HG03575 (cell line): ENCODE data around the gene SLC19A1.

Experiments
- ATAC-seq: cut with Tn5 transposase; IDR thresholded peaks from one replicate; pipeline ENCODE4 v1.9.1; 2021; ENCODE audit not compliant: unreplicated experiment, insufficient number of reproducible peaks, low FRiP score; ENCODE audit errors: extremely low read depth

The SLC19A1 gene

DNA sequence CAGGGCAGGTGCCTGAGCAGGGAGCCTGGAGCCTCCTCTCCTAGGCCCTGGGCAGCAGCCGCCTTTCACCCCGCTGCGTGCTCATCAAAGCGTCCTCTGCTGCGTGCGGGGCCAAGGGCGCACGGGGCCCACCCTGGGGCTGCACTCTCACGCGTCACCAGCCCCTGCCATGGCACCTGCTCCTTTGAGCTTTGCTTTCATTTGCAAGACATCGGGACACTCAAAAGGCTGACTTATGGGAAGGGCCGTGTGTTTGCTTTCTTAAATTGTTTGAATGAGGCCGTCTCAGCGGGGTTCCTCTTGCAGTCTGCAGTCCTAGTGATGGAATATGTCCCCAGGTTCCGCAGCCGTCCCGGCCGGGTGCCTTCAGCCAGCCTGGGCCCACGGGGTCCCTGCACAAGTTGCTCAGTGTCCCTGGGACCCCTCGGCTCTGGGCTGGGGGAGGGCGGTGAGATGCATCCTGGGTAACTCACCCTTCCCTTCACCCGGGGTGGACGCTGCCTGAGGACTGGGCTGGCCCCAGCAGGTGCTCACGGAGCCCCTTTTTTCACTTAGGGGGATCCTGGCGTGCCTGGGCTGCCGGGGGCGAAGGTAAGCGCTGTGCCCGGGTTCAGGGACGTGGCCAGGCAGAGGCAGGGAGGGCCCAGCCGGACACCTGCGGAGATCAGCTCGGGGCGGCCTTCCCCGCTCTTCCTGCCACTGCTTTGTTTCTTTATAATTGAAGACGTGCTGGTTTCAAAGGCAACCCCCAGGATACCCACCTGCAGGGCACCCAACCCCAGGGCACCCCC lies 53.1 kb downstream of the SLC19A1 start:
- ATAC-seq, result no peak

DNA sequence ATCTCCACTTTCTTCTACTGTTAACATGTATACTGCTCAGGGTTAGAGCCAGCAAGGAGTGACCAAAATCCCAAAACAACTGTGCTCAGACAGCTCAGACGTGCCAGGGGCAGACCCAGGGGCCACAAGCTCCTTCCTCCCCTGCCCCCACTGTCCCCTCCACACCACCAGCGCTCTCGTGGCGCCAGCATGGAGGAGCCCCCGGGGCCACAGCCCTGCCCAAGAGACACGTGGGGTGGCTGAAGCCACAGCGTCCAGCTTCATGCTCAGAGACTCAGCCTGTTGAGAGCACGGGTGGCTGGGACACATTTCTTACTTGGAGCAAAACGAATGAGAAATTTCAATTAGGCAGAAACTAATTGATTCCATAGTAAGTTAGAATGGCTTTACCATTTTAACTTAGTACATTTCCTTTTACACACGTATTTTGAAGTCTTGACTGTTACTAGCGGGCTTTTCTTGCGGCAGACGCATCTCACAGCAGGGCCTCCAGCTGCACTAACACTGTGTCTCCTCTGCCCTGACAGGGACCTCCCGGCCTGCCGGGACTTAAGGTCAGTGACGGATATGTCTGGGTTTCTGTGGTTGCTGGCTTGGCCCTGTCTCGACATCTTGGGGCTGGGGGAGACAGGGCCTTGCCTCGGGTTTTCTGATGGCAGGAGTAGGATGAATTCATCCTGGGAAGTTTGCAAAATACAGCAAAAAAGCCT lies 54.2 kb downstream of the SLC19A1 start:
- ATAC-seq, result no peak

DNA sequence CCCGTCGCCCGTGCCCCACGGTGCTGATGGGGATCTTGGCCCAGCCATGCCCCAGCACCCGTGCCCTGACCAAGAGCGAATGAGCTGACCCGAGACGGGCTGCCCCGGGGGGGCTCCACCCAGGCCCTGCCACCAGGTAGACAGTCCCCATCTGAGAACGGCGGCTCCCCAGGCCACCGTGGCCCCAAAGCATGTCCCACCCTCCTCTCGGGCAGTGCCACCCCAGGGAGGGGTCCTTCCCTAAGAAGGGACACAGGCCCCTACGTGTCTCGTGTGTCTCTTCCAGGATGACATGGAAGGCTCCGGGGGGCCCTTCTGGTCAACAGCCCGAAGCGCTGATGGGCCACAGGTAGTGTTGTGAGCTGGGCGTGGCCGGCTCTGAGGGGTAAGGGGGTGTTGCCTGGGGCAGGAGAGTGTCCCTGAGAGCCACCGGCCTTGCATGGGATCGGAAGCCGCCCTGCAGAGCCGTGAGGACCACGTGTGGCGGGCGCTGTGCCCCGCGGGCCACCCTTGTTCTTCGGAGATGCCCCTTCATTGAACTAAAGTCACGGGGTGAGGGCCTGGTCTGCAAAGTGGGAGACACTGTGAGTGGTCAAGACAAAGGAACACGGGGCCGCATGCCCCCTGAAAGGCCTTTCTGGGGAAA lies 55.0 kb downstream of the SLC19A1 start:
- ATAC-seq, result no peak

DNA sequence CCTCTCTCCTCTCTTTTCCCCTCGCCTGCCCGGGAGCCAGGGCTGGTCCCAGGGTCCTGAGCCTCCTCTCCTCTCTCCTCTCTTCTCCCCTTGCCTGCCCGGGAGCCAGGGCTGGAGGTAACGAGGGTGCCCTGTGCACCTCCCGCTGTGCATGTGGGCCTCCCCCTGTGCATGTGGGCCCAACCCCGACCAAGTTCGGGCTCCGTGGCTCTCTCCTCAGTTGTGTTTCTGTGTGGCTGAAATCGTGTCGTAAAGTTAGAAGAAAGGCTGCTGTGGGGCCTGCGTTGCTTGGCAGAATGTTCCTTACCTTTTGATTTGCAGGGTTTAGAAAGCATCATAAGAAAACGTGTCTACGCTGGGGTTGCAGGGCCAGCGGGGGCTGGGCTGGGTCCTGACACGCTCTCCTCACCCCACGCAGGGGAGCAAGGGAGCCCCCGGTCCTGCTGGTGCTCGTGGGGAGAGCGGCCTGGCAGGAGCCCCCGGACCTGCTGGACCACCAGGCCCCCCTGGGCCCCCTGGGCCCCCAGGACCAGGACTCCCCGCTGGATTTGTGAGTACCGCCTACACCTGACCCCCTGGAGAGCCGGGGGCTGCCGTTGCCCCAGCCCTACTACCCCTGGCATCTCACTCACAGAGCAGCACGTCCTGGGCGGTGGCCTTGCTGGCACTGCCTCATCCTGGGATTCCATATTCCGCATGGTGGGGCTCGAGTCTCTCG lies 55.6 kb downstream of the SLC19A1 start:
- no peak for ATAC-seq

DNA sequence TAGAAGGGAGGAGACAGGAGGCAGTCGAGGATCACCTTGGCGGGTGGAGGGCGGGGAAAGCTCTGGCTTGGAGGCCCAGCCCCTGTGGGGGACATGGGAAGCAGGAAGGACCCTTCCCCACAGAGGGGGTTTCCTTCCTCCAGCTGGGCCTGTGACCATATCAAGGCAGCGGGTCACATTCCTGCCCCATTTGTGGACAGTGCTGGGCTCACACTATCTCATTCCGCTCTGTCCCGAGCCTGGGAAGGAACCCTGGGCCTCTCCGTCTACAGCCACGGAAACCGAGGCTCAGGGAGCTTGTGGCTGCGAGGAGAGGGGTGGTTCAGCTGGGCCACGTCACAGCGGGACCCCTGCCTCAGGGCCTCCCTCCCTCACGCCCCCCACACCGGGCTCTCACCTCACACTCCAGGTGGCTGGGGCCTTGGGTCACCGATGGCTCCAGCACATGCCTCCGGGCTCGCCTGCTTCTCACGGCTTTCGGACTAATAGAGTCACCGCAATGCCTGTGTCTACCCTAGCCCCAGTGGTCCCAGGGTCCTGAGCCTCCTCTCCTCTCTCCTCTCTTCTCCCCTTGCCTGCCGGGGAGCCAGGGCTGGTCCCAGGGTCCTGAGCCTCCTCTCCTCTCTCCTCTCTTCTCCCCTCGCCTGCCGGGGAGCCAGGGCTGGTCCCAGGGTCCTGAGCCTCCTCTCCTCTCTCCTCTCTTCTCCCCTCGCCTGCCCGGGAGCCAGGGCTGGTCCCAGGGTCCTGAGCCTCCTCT lies 56.4 kb downstream of the SLC19A1 start:
- ATAC-seq, result no peak

DNA sequence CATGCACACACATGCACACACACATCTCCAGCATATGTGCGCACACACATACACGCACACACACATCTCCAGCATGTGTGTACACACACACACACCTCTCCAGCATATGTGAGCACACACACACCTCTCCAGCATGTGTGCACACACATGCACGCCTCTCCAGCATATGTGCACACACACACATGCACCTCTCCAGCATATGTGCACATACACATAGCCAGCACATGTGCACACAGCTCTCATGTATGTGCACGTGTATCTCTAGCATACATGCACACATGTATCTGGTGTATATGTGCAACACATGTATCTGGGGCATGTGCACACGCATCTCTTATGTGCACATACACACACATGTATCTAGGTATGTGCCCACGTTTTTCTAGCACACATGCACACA lies 57.9 kb downstream of the SLC19A1 start:
- ATAC-seq, result no peak

DNA sequence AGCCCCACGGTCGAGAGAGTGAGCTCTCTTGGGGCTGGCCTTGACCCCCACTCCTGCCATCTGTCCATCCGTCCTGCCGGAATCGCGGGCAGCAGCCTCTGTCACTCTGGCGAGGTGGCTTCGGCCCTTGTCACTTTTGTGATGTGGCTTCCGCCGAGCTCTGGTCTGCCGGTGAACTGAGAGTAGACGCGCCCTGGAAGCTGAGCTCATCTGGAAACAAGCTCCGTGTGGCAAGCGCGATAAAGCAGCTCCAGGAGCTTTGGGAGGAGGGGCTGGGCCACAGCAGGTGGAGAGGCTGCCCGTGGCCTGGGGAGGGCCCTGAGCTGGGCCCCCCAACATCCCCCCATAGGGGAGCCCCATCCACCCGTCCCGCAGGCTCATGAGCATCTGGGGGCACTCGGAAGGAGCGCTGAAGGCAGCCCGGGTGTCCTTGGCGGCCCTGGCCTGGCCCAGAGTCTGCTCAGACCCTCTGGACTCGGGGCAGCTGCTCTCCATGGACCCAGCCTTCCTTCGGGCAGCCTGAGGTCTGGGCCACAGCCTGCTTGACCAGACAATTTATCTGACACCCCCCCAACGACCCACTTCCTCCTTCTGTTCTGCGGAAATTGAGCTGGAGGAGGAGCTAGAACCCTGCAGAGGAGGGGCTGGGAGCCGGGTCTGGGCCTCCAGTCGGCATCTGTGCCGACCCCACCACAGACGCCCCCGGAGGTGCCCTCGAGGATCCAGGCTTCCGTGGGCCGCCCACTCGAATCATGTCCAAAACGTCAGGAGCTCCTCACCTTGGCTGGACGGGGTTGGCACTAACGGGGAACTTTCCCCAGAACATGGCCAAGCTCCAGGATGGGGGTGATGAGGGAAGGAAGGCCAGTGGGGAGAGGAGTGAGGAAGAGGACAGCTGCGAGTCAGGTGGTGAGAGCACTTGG lies 59.1 kb downstream of the SLC19A1 start:
- no peak for ATAC-seq

DNA sequence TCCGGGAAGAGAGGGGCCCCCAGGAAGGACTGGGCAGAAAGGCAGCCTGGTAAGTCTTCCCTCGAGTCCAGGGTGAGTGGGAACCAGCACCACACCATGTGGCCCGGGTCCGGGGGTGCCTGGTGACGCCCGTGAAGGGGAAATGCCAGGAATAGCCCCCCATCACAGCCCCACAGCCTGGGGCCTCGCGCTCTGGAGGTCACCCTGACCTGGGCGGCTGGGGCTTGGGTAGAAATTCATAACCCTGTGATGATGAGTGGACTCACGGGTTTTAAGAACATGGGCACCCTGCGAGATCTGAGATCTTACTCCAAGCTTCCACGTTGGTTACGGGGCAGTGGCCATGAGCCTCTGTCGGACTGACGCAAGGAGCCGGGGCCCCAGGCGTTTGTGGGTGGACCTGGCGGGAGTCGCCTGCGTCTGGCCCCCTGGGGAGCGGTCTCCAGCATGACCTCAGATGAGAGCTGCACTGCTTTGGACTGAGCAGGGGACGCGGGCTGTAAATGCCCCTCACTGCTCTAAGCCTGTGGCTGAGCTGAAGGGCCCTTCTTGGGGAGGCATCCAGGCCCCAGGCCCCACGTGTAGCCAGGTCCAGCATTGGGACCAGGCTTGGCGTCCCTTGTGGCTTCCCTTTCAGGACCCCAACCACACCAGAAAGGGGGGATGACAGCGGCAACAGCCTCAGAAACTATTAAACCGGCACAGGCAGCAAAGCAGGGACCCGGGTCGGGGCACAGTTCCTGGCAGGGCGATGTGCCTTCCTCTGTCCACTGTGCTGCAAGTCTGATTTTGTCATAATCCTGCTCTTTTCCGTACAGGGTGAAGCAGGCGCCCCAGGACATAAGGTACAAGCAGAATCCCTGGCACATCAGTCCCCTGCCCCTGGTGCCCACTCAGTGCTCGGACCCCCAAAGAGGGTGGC lies 60.0 kb downstream of the SLC19A1 start:
- ATAC-seq, result no peak

DNA sequence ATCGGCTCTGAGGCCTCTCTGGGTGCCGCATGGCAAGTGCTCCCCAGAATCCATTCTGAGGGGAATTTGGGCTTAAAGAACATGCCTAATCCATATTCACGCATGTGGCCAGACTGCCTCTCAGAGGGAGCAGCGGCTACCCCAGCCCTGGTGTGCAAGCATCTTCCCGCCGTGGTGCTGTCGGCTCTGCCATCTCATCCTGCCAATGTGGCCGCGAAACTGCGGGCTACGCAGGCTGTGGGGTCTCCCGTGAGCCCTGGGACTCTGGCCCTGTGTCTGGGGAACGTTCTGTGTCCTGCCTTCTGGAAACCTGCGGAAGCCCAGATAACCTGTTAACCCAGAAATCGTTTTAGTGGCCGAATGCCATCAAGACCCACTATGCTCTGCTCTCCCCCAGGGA lies 60.7 kb downstream of the SLC19A1 start:
- ATAC-seq, result no peak

DNA sequence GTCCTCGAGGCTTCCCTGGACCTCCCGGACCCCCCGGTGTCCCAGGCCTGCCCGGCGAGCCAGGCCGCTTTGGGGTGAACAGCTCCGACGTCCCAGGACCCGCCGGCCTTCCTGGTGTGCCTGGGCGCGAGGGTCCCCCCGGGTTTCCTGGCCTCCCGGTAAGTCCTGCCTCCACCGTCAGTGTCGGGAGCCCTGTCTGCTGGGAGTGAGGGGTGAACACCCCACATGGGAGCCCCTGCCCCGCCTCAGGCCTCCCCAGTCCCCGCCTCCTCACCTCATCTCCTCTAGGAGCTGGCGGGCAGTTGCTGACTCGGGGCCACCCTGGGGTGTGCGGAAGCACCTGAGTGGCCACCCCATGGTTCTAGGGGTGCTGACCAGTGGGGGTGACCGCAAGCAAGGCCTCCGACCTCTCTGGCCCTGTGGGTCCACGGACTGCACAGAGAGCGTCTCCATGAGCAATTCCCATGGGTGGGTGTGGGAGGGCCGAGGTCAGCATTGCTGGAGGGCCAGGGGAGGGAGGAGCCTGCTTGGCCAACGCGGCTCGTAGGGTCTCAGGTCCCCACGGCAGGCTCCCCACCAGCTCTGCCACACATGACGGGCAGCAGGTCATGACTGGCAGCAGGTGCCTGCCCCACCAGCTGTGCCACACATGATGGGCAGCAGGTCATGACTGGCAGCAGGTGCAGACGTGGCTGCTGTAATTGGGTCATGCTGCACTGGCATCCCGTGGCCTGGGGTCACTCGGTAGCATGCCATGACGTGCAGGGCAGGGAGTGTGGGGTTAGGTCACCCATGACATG lies 61.3 kb downstream of the SLC19A1 start:
- ATAC-seq, result no peak

DNA sequence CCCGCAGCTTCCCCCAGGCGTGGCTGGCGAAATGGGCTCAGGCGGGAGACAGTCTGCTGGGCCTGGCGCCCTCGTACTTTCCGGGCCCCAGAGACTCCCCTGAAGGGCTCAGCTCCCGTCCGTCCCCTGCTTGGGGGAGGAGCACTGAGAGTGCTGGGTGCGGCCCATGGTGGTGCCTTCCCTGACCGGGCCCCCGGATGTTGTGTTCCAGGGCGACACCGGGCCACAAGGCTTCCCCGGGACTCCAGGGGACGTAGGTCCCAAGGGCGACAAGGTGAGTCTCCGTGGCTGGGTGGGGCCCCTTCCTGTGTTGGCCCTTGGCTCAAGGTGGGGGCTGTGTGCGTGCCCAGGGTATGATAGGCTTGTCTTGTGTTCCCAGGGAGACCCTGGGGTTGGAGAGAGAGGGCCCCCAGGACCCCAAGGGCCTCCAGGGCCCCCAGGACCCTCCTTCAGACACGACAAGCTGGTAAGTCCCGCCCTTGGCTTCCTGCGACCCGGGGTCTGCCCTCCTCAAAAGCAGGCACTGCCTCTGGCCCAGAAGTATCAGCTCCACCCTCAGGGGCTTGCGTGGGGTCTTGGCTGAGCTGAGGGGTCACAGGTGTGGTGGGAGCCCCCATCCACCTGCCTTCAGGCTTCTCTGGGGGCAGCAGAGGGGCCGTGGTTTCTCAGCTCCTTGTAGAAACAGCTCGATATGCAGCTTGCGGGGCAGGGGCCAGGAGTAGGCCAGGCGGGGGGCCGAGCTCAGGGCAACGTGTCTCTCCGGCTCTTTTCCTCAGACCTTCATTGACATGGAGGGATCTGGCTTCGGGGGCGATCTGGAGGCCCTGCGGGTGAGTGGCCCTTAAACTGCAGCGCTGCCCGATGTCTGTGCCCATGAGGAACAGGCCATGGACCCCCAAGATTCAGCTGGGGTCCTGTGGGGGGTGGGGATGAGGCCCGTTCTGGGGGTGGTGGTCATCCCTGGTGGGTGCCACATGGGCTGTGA lies 62.3 kb downstream of the SLC19A1 start:
- ATAC-seq, result no peak

DNA sequence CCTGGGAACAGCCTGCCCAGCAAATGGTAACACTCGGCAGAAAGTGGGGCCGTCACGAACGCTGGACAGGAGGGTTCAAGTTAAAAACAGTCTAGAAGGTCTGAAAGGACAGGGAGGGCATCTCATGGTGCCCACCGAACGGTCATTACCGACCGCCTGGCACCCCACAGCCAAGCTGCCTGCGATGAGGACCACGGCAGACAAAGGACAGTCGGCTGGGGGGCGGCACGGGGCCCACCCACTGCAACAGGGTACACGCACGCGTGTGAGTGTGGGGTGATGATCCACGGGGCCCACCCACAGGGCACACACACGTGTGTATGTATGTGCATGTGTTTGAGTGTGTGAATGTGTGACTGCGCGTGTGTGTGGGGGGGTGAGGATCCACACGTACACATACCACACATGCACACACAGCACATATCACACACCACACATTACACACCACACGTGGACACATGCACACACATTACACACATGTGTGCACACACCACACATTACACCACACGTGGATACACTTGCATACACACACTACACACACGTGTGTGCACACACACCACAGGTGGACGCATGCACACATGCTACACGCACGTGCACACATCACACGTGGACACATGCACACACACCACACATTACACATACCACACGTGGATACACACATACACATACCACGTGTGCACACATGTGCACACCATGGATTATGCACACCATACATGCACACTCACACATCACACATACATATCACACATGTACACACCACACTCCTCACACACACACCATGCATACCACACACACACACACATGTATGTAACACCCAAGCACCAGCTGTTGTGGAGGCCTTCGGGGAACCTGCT lies 63.2 kb downstream of the SLC19A1 start:
- no peak for ATAC-seq

DNA sequence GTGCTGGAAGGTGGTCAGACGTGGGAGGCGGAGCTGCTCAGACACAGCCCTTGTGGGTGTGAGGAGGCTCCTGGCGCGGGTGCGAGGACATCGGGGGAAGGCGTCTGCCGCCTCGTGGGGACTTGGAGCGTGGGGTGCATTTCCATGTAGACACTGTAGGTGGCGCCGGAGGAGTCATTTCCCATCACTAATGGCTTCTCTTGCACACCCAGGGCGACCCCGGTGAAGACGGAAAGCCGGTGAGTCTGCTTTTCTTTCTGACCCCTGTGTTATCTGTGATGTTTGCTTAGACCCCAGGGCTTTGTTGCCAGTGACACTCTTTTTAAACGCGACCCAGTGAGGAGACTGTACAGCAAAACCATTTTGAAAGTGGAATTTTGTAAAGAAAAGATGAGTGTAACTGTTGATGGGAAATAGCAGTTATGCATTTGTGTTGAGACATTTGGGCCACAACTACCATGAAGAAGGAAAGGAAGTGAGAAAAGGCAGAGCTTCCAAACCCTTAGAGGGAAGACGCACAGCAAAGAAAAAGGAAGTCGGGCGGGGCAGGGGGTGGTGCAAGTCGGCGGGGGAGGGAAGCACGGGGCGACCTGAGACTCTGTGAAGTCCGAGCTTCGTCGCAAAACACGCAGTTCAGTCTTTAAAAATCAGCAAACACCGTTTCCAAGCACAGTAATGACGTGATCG lies 64.0 kb downstream of the SLC19A1 start:
- no peak for ATAC-seq
